ENCODE results near the gene PRR5L. TPM values are rescaled to one million over a fixed set of nuclear protein-coding genes. Genes with fewer than 3 reads are reported as not detected.

PRR5L gene
- total RNA-seq, 1 donor from 2014 or later, result 6.7 TPM

- H3K36me3 Mint-ChIP-seq, result no peaks in the 10 kb centered on the region
- no peak for DNase-seq (ENCODE audit: low spot score in 2 of 2, unreplicated experiment in 2 of 2)
- no peaks in the 10 kb centered on the region for H3K9me3 Mint-ChIP-seq
- H3K4me1 Mint-ChIP-seq, result peaks cover 24% of the 10 kb centered on the region
- TF ChIP-seq CTCF (IDR thresholded peaks at IDR 0.05; ENCODE audit: unreplicated experiment), result no peak
- H3K4me3 Mint-ChIP-seq, result no peak overlapping the region
- H3K27me3 Mint-ChIP-seq (ENCODE audit: low read depth), result peaks cover 25% of the 10 kb centered on the region
- no peak overlapping the region for H3K27ac Mint-ChIP-seq
These were observed 84.4 kb downstream of the PRR5L start for GRCh38 chr11:36380296-36381014.

DNA sequence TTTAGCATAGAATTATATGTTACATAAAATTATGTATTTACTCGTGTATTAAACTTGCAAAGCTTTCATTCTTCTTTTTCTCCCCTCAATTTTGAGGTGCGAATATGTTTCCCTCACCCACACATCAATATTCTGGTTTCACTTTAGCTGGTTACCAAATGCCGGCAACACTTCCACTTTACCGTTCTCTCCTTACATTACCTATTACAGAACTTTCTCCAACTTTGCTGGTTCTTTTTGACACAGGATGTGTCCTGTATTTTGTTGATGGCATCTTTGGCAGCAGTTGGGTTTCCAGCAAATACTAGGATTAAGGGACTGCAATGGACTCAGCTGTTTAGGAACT, 84.9 kb downstream of the PRR5L start:
- H3K27ac Mint-ChIP-seq, result no peak overlapping the region
- peaks cover 25% of the 10 kb centered on the region for H3K27me3 Mint-ChIP-seq (ENCODE audit: low read depth)
- DNase-seq (ENCODE audit: low spot score in 2 of 2, unreplicated experiment in 2 of 2), result no peak
- H3K36me3 Mint-ChIP-seq, result no peaks in the 10 kb centered on the region
- H3K4me1 Mint-ChIP-seq, result peaks cover 19% of the 10 kb centered on the region
- H3K9me3 Mint-ChIP-seq, result no peaks in the 10 kb centered on the region
- TF ChIP-seq CTCF (IDR thresholded peaks at IDR 0.05; ENCODE audit: unreplicated experiment), result no peak
- no peak overlapping the region for H3K4me3 Mint-ChIP-seq

- no peaks in the 10 kb centered on the region for H3K36me3 Mint-ChIP-seq
- no peaks in the 10 kb centered on the region for H3K9me3 Mint-ChIP-seq
- H3K4me3 Mint-ChIP-seq, result no peak overlapping the region
- DNase-seq (ENCODE audit: low spot score in 2 of 2, unreplicated experiment in 2 of 2), result no peak
- peaks cover 8% of the 10 kb centered on the region for H3K4me1 Mint-ChIP-seq
- peaks cover 14% of the 10 kb centered on the region for H3K27me3 Mint-ChIP-seq (ENCODE audit: low read depth)
- no peak overlapping the region for H3K27ac Mint-ChIP-seq
- TF ChIP-seq CTCF (IDR thresholded peaks at IDR 0.05; ENCODE audit: unreplicated experiment), result no peak
These were observed 87.1 kb downstream of the PRR5L start for GRCh38 chr11:36383195-36383594.

GRCh38 chr11:36385121-36385970, 89.3 kb downstream of the PRR5L start:
- Mint-ChIP-seq H3K9me3 (no peaks in the 10 kb centered on the region), H3K4me1 (peaks cover 4% of the 10 kb centered on the region), H3K4me3 (no peak overlapping the region), H3K27me3 (ENCODE audit: low read depth) (no peaks in the 10 kb centered on the region), H3K36me3 (no peaks in the 10 kb centered on the region), H3K27ac (no peak overlapping the region)
- no peak for TF ChIP-seq CTCF (IDR thresholded peaks at IDR 0.05; ENCODE audit: unreplicated experiment)
- DNase-seq (ENCODE audit: low spot score in 2 of 2, unreplicated experiment in 2 of 2), result no peak

DNA sequence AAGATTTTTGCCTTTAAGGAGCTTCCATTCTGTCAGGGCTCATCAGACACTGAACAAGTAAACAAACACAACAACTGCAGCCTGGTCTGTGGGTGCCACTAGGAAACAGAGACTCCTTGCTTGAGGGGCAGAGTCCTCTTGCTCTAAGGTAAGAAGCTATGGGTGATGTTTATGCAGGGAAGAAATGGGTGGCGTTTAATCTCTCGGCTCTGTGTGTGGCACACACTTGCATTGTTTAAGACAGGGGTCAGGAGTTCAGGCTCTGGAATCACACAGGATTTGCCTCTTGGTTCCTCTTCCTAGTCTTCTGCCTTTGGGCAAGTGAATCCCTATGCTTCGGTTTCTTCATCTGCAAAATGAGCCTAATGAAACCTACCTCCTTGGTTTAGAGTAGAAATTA, 90.3 kb downstream of the PRR5L start:
- H3K36me3 Mint-ChIP-seq, result no peaks in the 10 kb centered on the region
- H3K4me3 Mint-ChIP-seq, result no peak overlapping the region
- no peaks in the 10 kb centered on the region for H3K9me3 Mint-ChIP-seq
- no peak overlapping the region for H3K27ac Mint-ChIP-seq
- no peak for DNase-seq (ENCODE audit: low spot score in 2 of 2, unreplicated experiment in 2 of 2)
- H3K27me3 Mint-ChIP-seq (ENCODE audit: low read depth), result no peaks in the 10 kb centered on the region
- H3K4me1 Mint-ChIP-seq, result no peaks in the 10 kb centered on the region
- TF ChIP-seq CTCF (IDR thresholded peaks at IDR 0.05; ENCODE audit: unreplicated experiment), result no peak

Measured in mesothelial cell of epicardium (in vitro differentiated cells).